ENCODE measurements around the gene HOXD4.

The HOXD4 gene

GRCh38 chr2:176139661-176140512 lies 11.5 kb upstream of the HOXD4 start:
- no peak for DNase-seq

GRCh38 chr2:176140513-176141317 lies 10.6 kb upstream of the HOXD4 start:
- peak in 55 of 58 donors; percentile 6 to 81 (median 53) for DNase-seq

DNA sequence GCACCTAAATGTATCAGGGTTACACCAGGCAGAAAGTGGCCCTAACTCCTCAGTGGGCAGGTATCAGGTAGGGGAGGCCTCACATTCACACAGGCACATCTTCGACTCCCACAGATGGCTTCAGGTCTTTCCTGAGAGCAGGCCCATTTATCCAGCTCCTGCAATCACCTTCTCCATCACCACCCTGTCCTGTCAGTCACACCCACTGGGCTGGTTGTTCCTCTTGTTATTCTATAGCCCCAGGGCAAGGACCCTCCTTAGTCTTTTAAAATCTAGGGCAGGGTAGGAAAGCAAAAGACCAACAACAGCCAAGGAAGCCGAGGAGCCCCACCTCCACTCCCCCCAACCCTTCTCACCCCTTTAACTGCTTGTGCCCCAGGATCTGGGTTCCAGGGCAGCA lies 9.1 kb upstream of the HOXD4 start:
- no peak for DNase-seq

- no peak for DNase-seq
Measured at GRCh38 chr2:176145085-176145969, 6.0 kb upstream of the HOXD4 start.

- no peak for DNase-seq
Measured at GRCh38 chr2:176146101-176146500, 5.2 kb upstream of the HOXD4 start.

- no peak for DNase-seq
Measured at GRCh38 chr2:176146645-176147044, 4.7 kb upstream of the HOXD4 start.

GRCh38 chr2:176147210-176147799 lies 4.0 kb upstream of the HOXD4 start:
- no peak for DNase-seq

DNA sequence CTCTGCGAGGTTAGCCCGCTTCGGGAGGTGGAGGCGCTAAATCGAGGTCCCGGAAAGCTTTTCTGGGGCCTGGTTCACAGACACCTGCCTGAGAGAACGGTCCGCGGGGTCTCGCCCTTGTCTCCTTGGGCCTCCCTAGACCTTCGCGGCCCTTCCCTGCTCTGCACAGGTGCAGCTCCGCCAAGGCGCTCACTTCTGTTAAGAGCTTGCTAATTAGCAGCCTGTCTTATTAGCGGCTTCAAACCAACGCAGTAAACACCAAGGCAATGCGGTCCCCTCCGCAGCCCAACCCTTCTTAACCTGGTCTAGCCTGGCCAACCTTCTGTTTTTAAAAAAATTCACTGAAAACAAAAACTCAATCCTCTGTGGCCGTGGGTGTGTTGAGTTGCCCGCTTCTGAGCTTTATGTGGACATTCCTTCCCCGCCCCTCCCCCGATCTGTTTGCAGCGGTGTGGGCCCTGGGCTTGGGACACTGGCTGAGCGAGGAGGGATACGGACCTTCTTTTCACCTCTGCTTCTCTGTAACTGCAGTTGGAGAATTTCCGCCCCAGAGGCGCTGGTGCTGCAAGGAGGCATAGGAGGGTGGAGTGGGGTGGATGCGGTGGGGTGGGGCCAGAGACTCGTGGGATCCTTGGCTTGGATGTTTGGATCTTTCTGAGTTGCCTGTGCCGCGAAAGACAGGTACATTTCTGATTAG lies 3.4 kb upstream of the HOXD4 start:
- no peak for DNase-seq

DNA sequence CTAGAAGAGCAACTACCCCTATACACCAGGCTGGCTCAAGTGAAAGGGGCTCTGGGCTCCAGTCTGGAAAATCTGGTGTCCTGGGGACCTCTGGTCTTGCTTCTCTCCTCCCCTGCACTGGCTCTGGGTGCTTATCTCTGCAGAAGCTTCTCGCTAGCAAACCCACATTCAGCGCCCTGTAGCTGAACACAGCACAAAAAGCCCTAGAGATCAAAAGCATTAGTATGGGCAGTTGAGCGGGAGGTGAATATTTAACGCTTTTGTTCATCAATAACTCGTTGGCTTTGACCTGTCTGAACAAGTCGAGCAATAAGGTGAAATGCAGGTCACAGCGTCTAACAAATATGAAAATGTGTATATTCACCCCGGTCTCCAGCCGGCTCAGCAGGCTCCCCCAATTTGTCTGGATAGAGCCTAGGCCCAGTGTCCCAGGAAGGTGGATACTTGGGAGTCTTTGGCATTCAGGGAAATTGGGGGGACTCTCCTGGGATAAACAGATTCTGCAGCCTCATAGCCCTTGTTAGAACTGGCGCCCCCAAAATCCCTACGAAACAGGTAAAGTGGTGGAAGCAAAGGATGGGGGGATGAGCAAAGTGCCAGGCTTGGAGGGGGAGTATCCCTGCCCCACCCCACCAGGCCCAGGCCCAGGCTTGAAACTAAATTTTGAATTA lies 2.5 kb upstream of the HOXD4 start:
- no peak for DNase-seq

DNA sequence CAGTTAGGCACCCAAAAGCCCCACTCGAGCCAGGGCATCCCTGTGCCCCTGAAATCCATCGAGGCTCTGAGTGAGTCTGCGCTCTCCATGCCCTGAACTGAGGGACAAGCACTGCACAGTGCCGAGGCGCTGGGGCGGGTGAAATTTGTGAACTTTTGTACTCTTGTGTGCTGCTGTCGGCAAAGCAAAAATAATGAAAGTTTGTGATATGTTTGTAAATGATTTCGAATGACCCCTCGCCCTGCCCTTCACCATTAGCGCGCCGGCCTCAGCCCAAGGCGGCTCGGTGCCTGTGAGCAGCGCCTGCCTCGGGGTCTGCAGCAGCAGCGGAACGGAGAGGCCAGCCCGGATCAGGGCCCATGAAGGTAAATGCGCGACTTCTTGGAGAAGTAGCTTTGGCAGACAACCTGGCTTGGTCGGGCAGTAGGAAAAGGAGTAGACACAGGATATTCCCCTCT lies 1.8 kb upstream of the HOXD4 start:
- DNase-seq: no peak

DNA sequence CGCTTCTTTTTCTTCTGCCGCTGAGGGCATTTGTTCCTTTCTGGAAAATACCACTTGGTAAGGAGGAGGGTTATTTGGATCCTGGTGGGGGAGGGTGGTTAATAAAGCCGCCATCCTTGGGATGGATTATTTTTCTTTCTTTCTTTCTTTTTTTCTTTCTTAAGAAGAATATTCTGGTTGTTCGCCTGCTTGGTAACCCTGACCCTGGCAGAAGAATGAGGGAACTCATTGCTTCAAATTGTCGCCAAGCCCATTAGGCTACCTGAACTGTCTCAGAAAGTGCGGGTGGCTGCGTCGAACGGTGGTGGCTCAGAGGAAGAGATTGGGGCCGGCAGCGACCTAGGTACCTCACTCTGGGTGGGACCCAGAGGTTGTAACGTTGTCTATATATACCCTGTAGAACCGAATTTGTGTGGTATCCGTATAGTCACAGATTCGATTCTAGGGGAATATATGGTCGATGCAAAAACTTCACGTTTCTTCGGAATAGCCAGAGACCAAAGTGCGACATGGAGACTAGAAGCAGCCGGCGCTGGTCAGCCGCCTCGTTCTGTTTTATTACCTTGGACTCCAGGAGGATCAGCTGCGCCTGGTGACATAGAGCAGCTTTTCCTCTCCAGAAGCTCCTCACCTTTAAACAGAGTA lies 1.3 kb upstream of the HOXD4 start:
- DNase-seq: no peak

DNA sequence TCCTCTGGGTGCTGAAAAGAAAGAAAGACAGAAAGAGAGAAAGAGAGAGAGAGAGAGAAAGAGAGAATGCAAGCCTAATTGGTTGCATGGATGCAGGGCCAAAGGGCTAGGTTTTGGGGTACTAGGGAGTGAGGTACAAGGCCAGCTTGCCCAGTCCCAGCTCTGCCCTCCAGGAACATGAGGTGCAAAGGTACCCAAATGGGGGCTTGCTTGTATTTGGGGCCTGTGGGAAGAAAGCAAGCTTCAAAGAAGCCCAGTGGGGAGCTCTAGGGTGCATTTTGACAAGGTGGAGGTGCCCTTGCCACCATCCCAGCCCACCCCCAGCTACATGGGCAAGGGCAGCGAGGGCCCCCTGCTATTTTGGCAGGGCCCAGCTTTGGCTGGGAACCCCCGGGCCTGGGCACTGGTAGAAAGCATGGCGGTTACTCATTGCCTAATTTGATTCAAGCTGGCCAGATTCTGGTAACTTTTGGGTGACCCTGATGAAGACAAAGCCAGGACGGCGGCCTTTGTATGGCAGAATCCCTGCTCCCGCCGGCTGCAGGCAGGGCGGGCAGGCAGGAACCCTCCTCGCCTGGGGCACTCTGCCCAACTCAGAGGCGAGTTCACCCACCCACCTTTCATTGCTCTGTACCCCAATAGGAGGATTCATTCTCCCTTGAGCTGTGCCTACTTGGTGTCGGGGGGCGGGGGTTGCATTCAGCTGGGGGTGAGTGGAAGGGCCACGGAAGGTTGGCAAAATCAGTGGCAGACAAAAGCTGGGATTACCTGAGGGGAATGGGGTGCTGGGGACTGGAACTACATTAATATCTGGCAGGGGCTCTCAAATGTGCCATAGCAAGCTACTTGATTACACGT lies 537 bp upstream of the HOXD4 start:
- DNase-seq: no peak

DNA sequence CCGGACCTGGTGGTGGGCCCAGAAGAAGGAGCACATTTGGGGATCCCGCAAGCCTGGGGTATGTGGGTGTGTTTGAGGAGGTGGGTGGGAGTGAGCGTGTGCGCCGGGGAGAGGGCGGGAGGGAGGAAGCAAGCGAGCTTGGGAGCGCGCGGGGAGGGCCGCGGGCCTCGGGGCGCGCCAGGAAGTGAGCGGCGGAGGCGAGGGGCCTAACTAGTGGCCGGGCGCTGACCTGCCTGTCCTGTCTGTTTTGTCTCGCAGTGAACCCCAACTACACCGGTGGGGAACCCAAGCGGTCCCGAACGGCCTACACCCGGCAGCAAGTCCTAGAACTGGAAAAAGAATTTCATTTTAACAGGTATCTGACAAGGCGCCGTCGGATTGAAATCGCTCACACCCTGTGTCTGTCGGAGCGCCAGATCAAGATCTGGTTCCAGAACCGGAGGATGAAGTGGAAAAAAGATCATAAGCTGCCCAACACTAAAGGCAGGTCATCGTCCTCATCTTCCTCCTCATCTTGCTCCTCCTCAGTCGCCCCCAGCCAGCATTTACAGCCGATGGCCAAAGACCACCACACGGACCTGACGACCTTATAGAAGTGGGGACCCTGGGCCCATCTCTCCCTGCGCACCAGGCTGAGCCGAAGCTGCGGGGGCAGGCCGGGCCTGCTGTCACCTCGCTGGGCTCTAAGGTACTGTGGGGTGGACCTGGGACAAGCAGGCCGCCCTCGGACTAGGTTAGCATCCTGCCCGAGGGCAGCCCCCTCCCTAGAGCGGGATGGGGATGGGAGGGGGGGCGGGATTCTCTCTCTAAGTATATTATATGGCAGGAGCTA lies 1.2 kb downstream of the HOXD4 start:
- no peak for DNase-seq

- no peak for DNase-seq
Measured at GRCh38 chr2:176154576-176155252, 3.4 kb downstream of the HOXD4 start.

DNA sequence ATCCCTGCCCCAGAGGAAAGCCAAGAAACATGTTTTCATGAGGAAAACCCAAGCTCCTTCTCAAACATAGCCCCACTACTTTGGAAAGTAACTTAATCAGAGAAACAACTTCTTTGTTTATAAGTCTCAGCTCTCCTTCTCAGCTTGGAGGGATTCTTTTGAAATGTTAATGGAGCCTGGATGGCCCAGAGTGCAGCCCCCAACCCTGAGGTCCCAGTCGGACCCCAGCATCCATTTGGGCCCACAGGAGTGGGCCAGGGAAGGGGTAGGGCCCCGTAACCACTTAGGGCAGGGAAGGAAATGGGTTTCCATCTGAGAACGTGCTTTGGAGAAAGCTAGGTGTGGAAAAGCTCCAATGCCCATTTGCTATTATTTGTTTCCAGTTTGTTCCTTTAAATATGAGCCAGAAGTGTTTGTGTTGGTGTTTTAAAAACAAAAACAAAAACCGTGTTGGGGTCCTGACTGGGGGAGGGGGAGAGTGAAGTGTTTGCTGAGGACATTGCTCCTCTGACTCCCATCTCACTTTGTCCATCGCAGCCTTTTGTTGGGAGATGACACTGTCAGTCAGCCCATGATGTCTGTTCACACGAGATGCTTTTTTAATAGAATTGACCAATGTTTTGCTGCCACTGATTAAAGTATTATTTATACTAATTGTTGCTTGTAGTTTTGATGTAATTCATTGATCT lies 4.2 kb downstream of the HOXD4 start:
- DNase-seq: no peak

DNA sequence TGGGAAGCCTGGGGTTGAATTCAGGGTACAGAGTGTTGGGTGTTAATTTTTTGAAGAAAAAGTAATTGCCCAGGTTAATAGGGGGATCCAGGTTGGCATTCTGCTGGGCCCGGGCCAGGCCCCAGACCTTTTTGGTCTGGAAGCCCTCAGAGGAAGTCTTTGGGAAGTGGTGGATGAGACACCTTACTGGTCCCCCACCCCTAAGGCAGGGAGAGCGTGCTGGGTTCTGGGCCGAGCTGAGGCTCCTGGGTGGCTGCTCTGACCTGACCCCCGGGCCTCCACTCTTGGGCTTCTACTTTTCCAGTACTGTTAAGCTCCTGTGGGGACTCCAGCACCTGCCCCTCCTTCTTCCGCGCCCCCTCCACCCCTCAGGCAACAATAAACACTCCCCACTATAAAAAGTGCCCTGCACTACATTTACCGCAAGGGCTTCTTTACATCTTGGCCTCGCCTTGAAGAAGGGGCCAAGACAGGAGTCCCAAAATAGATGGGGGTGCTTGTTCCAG lies 5.0 kb downstream of the HOXD4 start:
- no peak for DNase-seq

All from anterior cingulate cortex (tissue), 58 donors.